GM21447 (cell line): ENCODE measurements around the gene TLR5.

Experiments used
- ATAC-seq: cut with Tn5 transposase; IDR thresholded peaks from one replicate; pipeline ENCODE4 v1.9.1; 2021; ENCODE audit not compliant: unreplicated experiment

TLR5 gene

DNA sequence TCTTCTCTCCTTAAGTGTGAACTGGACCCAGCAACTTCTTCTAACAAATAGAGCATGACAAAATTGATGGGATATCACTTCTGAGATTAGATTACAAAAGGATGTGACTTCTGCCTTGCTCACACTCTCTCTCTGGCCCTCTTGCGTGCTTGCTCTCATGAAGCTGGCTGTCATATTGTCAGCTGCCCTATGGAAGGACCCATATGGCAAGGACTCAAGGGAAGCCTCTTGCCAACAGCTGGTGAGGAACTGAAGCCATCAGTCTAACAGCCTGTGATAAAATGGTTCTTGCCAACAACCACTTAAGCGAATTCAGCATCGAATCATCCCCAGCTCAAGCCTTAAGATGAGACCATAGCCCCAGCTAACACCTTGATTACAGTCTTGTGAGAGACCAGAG is 4.8 kb upstream of the TLR5 start:
- ATAC-seq: no peak

DNA sequence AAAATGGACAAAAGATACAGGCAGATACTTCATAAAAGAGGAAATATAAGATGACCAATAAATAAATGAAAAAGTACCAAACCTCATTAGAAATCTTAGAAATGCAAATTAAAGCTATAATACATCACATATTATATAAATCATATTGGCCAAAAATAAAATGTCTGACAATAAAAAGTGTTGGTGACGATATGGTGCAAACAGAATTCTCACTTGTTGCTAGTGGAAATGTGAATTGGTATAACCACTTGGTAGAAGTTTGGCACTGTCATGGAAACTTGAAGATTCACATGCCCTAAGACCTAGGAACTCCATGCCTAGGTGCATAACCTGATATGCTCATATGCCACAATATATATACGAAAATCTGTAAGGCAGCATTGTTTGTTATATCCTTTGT is 4.4 kb upstream of the TLR5 start:
- no peak for ATAC-seq

GRCh38 chr1:223146745-223147144 is 3.7 kb upstream of the TLR5 start:
- no peak for ATAC-seq

- ATAC-seq: no peak
These were observed 1.9 kb upstream of the TLR5 start for GRCh38 chr1:223144914-223145313.

GRCh38 chr1:223144431-223144830 is 1.4 kb upstream of the TLR5 start:
- no peak for ATAC-seq

DNA sequence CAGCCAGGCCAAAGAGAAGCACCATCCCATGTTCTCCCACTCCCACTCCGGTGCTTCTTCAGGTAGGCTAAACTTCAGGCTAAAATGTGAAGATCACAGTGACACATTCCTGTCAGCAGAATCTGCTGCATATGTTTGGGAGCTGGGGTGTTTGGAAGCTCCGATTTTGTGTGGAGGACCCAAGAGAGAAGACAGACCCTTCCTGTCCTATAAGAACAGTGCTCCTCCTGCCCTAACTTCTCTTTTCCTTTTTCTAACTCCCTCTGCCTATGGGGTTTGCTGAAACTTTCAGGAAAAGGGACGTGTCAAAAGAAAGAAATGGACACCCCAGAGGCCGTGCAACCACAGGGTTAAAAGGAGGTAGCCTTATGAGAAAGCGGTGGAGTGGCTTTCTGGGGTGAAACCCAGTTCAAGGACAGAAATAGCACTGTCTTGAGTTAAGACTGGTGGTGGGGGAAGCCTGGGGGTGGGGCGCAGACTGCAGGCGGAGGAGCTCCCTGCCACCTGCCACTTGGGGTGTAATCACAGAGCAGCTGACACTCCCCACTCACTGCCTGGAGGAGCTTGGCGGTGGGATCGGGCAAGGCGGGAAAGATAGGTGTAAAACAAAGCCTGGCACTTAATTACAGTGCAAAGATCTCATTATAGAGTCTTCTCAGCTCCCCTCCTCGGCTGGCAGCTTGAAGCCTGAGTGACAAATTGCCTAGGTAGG is 645 bp upstream of the TLR5 start:
- ATAC-seq: peak; percentile 35

DNA sequence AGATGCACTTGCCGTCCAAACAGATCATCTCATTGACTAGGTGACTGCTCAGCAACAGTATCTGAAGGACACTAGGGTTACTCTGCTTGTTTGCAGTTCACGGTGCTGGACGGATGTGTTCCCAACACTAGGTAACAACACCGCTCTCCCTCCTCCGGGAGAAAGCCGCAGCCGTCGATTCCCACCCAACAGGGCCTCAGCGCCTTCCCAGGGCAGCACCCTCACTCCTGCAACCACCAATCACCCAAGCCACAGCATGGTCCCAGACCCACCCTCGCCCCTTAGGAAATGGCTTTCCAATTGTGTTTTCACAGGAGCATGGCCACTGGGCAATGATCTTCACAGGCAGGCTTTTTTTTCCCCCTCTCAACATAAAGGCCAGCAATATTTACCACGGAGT is 779 bp downstream of the TLR5 start:
- ATAC-seq: no peak

- ATAC-seq: no peak
These were observed 2.2 kb downstream of the TLR5 start for GRCh38 chr1:223140611-223141405.

- no peak for ATAC-seq
These were observed 5.5 kb downstream of the TLR5 start for GRCh38 chr1:223137455-223138085.

GRCh38 chr1:223136086-223136485 is 7.0 kb downstream of the TLR5 start:
- no peak for ATAC-seq

DNA sequence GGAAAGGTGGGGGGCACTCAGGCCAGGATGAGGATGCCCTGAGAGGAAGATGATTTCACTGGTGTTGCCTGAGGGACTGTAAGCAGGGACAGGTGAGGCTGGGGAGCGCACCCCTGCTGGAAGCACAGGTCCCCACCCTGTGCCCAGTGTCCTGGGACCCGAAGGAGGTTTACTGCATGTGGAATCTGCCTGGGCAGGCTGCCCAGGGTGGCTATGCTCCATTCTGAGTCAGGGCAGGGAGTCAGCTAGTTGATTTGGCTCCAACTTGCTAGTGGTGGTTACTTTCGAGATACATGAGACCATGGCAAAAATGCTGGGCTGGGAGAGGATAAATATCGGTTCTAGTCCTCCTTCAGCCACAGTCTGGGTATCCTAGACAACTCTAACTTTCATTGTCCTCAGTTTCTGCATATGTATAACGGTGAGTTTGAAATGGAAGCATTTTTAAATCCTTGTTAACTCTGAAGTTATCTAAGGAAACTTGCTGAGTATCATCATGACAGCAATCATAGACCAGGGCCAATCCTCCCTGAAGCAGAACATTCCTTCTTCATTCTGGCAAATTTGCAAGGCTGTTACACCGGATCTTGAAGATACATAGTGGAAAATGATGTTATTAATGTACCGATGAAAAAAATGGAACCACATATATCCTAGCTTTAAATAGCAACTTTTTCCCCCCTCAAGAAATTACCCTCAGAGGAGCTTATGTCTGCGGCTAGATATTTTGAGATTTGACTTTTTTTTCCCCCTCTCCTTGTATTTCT is 7.7 kb downstream of the TLR5 start:
- ATAC-seq: no peak

- peak; percentile 78 for ATAC-seq
These were observed 9.1 kb downstream of the TLR5 start for GRCh38 chr1:223133824-223134435.

DNA sequence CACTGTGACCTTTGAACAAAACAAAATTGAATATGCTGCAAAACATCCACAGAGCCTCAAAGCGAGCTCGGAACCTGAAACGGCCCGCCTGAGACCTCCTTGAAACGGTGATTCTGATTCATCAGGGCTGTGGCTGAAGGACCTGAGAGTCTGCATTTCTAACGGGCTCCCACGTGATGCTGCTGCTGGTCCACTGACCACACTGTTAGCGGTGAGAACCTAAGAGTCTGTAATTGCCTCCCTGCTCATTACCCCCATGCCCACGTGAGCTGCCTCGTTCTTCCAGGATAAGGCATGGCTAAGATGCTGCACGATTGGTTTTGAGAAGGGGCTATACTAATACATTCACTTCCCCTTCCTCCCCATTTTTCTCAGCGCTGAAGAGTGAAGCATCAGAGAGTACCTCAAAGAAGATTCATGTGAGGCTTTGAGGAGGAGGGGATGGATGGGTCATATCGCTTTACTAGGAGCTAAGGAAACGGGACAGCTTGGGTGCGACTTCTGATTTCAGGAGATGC is 9.7 kb downstream of the TLR5 start:
- peak; percentile 20 for ATAC-seq

- no peak for ATAC-seq
These were observed 13.7 kb downstream of the TLR5 start for GRCh38 chr1:223129229-223129901.

- ATAC-seq: no peak
These were observed 16.3 kb downstream of the TLR5 start for GRCh38 chr1:223126741-223127140.

DNA sequence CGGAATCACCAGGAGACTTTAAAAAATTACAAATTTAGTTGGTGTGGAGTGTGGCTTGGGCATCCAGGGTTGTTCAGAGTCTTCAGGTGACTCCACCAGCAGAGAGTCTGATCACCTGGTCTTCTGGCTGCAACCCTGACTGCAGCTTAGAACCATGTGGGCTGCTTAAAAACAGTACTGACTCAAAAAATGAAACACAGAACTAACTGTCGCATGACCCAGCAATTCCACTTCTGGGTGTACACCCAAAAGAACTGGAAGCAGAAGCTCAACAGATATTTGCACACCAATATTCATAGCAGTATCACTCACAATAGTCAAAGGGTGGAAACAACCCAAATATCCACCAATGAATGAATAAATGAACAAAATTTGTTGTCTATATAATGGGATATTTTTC is 17.3 kb downstream of the TLR5 start:
- ATAC-seq: no peak

GRCh38 chr1:223123011-223123610 is 19.9 kb downstream of the TLR5 start:
- ATAC-seq: no peak

DNA sequence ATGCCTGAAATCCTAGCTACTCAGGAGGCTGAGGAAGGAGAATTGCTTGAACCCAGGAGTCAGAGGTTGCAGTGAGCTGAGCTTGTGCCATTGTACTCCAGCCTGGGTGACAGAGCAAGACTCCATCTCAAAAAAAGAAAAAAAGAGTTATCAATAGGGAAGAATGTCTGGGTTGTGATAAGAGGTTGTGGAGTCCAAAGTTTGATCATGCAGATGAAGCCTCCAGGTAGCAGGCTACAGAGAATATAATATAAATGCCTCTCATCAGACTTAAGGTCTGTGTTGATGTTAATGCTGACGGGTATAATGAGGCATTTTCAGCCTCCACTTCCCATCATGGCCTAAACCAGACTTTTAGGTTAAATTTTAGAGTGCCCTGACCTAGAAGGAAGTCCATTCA is 24.6 kb downstream of the TLR5 start:
- no peak for ATAC-seq

DNA sequence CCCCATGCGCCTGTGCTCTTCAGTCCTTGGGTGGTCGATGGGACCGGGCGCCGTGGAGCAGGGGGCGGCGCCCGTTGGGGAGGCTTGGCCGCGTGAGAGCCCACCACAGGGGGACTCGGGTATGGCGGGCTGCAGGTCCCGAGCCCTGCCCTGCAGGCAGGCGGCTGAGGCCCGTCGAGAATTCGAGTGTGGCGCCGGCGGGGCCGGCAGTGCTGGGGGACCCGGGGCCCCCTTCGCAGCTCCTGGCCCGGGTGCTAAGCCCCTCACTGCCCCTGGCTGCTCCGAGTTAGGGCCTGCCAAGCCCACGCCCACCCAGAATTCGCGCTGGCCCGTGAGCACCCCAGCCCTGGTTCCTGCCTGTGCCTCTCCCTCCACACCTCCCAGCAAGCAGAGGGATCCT is 26.1 kb downstream of the TLR5 start:
- no peak for ATAC-seq

GRCh38 chr1:223114871-223115270 is 28.2 kb downstream of the TLR5 start:
- ATAC-seq: no peak
